Subcutaneous abdominal adipose tissue (tissue), 5 donors: ENCODE measurements around the gene ITPRIP.

Source experiments
- H3K27ac ChIP-seq: one replicate; pipeline ENCODE4 v1.7.0; 2013; ENCODE audit warnings: low read depth, mild to moderate bottlenecking, inconsistent platforms, low read length, moderate library complexity
- H3K27me3 ChIP-seq, 5 donors: one replicate each; pipeline ENCODE4 v1.7.0; 2013; ENCODE audit warnings: low read length in 5 of 5, inconsistent platforms in 1 of 5; ENCODE audit not compliant: control insufficient read depth in 5 of 5, insufficient read depth in 4 of 5
- H3K36me3 ChIP-seq, 5 donors: one replicate each; pipeline ENCODE4 v1.7.0; 2013; ENCODE audit warnings: low read length in 5 of 5; ENCODE audit not compliant: control insufficient read depth in 5 of 5, insufficient read depth in 5 of 5
- H3K4me1 ChIP-seq, 5 donors: one replicate each; pipeline ENCODE4 v1.7.0; 2013; ENCODE audit warnings: low read length in 5 of 5, mild to moderate bottlenecking in 3 of 5, moderate library complexity in 1 of 5; ENCODE audit not compliant: control insufficient read depth in 5 of 5, insufficient read depth in 5 of 5
- H3K4me3 ChIP-seq, 5 donors: one replicate each; pipeline ENCODE4 v1.7.0; 2013; ENCODE audit warnings: low read length in 5 of 5, low read depth in 1 of 5
- H3K9ac ChIP-seq, 5 donors: one replicate each; pipeline ENCODE4 v1.7.0; 2013; ENCODE audit warnings: low read length in 5 of 5, mild to moderate bottlenecking in 4 of 5, moderate library complexity in 3 of 5
- H3K9me3 ChIP-seq, 5 donors: one replicate each; pipeline ENCODE4 v1.7.0; 2013; ENCODE audit warnings: low read length in 5 of 5; ENCODE audit not compliant: control insufficient read depth in 5 of 5
- donor health status: healthy.
- donor health status: healthy.
- donor health status: healthy.
- donor health status: healthy.
- donor health status: healthy.

ITPRIP gene

GRCh38 chr10:104344219-104344618, 6.0 kb upstream of the ITPRIP start:
- peaks cover 3 to 23% (median 11%) of the 10 kb centered on the region in 5 donors for H3K4me1 ChIP-seq

GRCh38 chr10:104342941-104343411, 4.7 kb upstream of the ITPRIP start:
- no peak overlapping the region for H3K27ac ChIP-seq
- no peaks in the 10 kb centered on the region for H3K27me3 ChIP-seq
- peaks cover 3 to 29% (median 14%) of the 10 kb centered on the region in 5 donors for H3K4me1 ChIP-seq
- H3K9me3 ChIP-seq = no peaks in the 10 kb centered on the region
- no peak overlapping the region for H3K9ac ChIP-seq
- H3K36me3 ChIP-seq = no peaks in the 10 kb centered on the region
- no peak overlapping the region for H3K4me3 ChIP-seq

More at GRCh38 chr10:104344219-104344618, 6.0 kb upstream of the ITPRIP start:
- no peak overlapping the region for H3K4me3 ChIP-seq
- no peaks in the 10 kb centered on the region for H3K9me3 ChIP-seq
- no peak overlapping the region for H3K27ac ChIP-seq
- H3K36me3 ChIP-seq = no peaks in the 10 kb centered on the region
- H3K9ac ChIP-seq = no peak overlapping the region
- no peaks in the 10 kb centered on the region for H3K27me3 ChIP-seq

- Histone ChIP-seq H3K9me3 (no peaks in the 10 kb centered on the region), H3K4me3 (no peak overlapping the region), H3K9ac (peak overlapping the region in 1 of 5 donors; percentile 44), H3K27me3 (no peaks in the 10 kb centered on the region), H3K27ac (peak overlapping the region; percentile 81), H3K4me1 (peaks cover 9 to 52% (median 35%) of the 10 kb centered on the region in 5 donors), H3K36me3 (no peaks in the 10 kb centered on the region)
Observed at GRCh38 chr10:104340641-104341040, 2.4 kb upstream of the ITPRIP start.

- Histone ChIP-seq H3K27me3 (no peaks in the 10 kb centered on the region), H3K4me3 (peak overlapping the region; percentile 1 to 95 (median 87)), H3K9ac (peak overlapping the region in 4 of 5 donors; percentile 89 to 93 (median 90)), H3K9me3 (no peaks in the 10 kb centered on the region), H3K36me3 (no peaks in the 10 kb centered on the region), H3K4me1 (peaks cover 9 to 57% (median 40%) of the 10 kb centered on the region in 5 donors), H3K27ac (peak overlapping the region; percentile 81)
Observed at GRCh38 chr10:104340111-104340526, 1.9 kb upstream of the ITPRIP start.

- peak overlapping the region; percentile 8 to 93 (median 90) for H3K9ac ChIP-seq
- H3K9me3 ChIP-seq = no peaks in the 10 kb centered on the region
- H3K27me3 ChIP-seq = no peaks in the 10 kb centered on the region
- no peaks in the 10 kb centered on the region for H3K36me3 ChIP-seq
- peaks cover 9 to 62% (median 42%) of the 10 kb centered on the region in 5 donors for H3K4me1 ChIP-seq
- H3K27ac ChIP-seq = peak overlapping the region; percentile 81
- peak overlapping the region; percentile 73 to 95 (median 87) for H3K4me3 ChIP-seq
Observed at GRCh38 chr10:104339469-104340110, 1.3 kb upstream of the ITPRIP start.

- no peaks in the 10 kb centered on the region for H3K9me3 ChIP-seq
- H3K27ac ChIP-seq = peak overlapping the region; percentile 81
- peaks cover 9 to 75% (median 46%) of the 10 kb centered on the region in 5 donors for H3K4me1 ChIP-seq
- H3K9ac ChIP-seq = peak overlapping the region; percentile 70 to 93 (median 90)
- H3K4me3 ChIP-seq = peak overlapping the region; percentile 73 to 95 (median 87)
- peaks cover 0 to 4% (median 0%) of the 10 kb centered on the region in 5 donors for H3K36me3 ChIP-seq
- no peaks in the 10 kb centered on the region for H3K27me3 ChIP-seq
Observed at GRCh38 chr10:104337521-104337984, 712 bp downstream of the ITPRIP start.

GRCh38 chr10:104336821-104337467, 1.3 kb downstream of the ITPRIP start:
- Histone ChIP-seq H3K36me3 (peaks cover 0 to 4% (median 0%) of the 10 kb centered on the region in 5 donors), H3K4me1 (peaks cover 9 to 81% (median 48%) of the 10 kb centered on the region in 5 donors), H3K27me3 (no peaks in the 10 kb centered on the region), H3K9ac (peak overlapping the region; percentile 17 to 93 (median 90)), H3K27ac (peak overlapping the region; percentile 81), H3K4me3 (peak overlapping the region; percentile 73 to 95 (median 87)), H3K9me3 (no peaks in the 10 kb centered on the region)

GRCh38 chr10:104334965-104335650, 3.2 kb downstream of the ITPRIP start:
- peaks cover 0 to 4% (median 0%) of the 10 kb centered on the region in 5 donors for H3K36me3 ChIP-seq
- H3K4me3 ChIP-seq = peak overlapping the region in 1 of 5 donors; percentile 23
- peaks cover 23 to 92% (median 63%) of the 10 kb centered on the region in 5 donors for H3K4me1 ChIP-seq
- no peak overlapping the region for H3K9ac ChIP-seq
- H3K9me3 ChIP-seq = no peaks in the 10 kb centered on the region
- H3K27me3 ChIP-seq = no peaks in the 10 kb centered on the region
- H3K27ac ChIP-seq = peak overlapping the region; percentile 52

- H3K36me3 ChIP-seq = peaks cover 0 to 4% (median 0%) of the 10 kb centered on the region in 5 donors
- H3K9me3 ChIP-seq = no peaks in the 10 kb centered on the region
- H3K9ac ChIP-seq = no peak overlapping the region
- peaks cover 24 to 92% (median 63%) of the 10 kb centered on the region in 5 donors for H3K4me1 ChIP-seq
- no peaks in the 10 kb centered on the region for H3K27me3 ChIP-seq
- H3K4me3 ChIP-seq = no peak overlapping the region
- H3K27ac ChIP-seq = no peak overlapping the region
Observed at GRCh38 chr10:104334561-104334960, 3.7 kb downstream of the ITPRIP start.
